ENCODE data around the gene SLC18A2. TPM values are rescaled to one million over a fixed set of nuclear protein-coding genes. Genes with fewer than 3 reads are reported as not detected.
"Not testable (repeated sequence)": the region's sequence is repeated elsewhere in the genome, so short reads cannot be mapped to it uniquely, and the experiment has no call there.

The SLC18A2 gene
- total and polyA plus RNA-seq, 7 donors = 0.23 to 1.4 (median 0.55) TPM

DNA sequence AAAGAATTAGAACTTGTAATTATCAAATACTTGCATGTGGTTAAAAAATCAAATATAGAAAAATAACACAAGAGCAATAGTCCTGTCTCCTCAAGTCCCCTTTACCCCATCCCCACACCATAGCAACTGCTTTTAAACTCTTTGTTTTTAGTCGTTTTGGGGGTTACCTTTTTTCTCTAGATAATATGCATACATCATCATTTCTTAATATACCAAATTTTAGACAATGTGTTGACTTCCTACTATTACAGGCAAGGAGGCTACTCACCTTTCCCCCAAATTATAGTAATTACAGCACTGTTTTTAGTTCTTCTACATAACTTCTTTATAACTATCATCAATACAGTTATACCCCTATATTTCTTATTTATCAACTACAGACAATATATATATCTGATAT, 57.3 kb downstream of the SLC18A2 start:
- Histone ChIP-seq H3K27ac (no peak overlapping the region), H3K4me3 (no peak overlapping the region), H3K27me3 (no peaks in the 10 kb centered on the region), H3K9me3 (peaks cover 0 to 6% (median 0%) of the 10 kb centered on the region in 4 donors), H3K36me3 (no peaks in the 10 kb centered on the region), H3K4me1 (no peaks in the 10 kb centered on the region)
- intact Hi-C loops (cut with DNase I) = no loop called here
- no peak for TF ChIP-seq EP300 (IDR thresholded peaks at IDR 0.05)
- no peak for TF ChIP-seq POLR2A (IDR thresholded peaks at IDR 0.05)
- TF ChIP-seq, protein P1, sequence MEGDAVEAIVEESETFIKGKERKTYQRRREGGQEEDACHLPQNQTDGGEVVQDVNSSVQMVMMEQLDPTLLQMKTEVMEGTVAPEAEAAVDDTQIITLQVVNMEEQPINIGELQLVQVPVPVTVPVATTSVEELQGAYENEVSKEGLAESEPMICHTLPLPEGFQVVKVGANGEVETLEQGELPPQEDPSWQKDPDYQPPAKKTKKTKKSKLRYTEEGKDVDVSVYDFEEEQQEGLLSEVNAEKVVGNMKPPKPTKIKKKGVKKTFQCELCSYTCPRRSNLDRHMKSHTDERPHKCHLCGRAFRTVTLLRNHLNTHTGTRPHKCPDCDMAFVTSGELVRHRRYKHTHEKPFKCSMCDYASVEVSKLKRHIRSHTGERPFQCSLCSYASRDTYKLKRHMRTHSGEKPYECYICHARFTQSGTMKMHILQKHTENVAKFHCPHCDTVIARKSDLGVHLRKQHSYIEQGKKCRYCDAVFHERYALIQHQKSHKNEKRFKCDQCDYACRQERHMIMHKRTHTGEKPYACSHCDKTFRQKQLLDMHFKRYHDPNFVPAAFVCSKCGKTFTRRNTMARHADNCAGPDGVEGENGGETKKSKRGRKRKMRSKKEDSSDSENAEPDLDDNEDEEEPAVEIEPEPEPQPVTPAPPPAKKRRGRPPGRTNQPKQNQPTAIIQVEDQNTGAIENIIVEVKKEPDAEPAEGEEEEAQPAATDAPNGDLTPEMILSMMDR (IDR thresholded peaks at IDR 0.05) = no peak
- no peak for TF ChIP-seq POLR2AphosphoS5 (IDR thresholded peaks at IDR 0.05)
- WGBS, 2 donors = 82 to 97% methylated on average over 1 of the region's 1 CpG
- no peak for DNase-seq

DNA sequence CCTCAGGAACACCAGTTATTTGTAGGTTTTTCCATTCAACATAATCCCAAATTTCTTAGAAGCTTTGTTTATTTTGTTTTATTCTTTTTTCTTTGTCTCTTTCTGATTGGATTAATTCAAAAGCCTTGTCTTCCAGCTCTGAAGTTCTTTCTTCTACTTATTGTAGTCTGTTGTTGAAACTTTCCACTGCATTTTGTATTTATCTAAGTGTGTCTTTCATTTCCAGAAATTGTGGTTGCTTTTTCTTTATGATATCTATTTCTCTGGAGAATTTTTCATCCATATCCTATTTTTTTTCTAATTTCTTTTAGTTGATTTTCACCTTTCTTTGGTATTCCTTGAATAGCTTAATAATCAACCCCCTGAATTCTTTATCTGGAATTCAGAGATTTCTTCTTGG, 58.5 kb downstream of the SLC18A2 start:
- peaks cover 0 to 6% (median 0%) of the 10 kb centered on the region in 4 donors for H3K9me3 ChIP-seq
- intact Hi-C loops (cut with DNase I) = no loop called here
- no peaks in the 10 kb centered on the region for H3K36me3 ChIP-seq
- no peaks in the 10 kb centered on the region for H3K4me1 ChIP-seq
- no peak for TF ChIP-seq POLR2A (IDR thresholded peaks at IDR 0.05)
- no peak for TF ChIP-seq POLR2AphosphoS5 (IDR thresholded peaks at IDR 0.05)
- TF ChIP-seq, protein P1 (IDR thresholded peaks at IDR 0.05) = no peak
- TF ChIP-seq EP300 (IDR thresholded peaks at IDR 0.05) = no peak
- DNase-seq = no peak
- H3K27me3 ChIP-seq = no peaks in the 10 kb centered on the region
- H3K4me3 ChIP-seq = no peak overlapping the region
- H3K27ac ChIP-seq = no peak overlapping the region

DNA sequence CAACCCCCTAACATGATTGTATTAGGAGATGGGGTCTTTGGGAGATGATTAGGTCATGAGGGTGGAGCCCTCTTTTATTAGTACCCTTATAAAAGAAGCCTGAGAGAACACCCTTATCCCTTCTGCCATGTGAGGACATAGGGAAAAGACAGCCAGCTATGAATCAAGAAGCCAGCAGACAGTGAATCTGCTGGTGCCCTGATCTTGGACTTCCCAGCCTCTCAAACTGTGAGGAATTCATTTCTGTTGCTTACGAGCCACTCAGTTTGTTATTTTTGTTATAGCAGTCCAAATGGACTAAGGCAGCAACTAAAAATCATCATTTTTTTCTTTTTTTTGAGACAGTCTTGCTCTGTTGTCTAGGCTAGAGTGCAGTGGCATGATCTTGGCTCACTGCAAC, 59.8 kb downstream of the SLC18A2 start:
- WGBS, 2 donors = 97 to 98% methylated on average over 1 of the region's 1 CpG
- Histone ChIP-seq H3K36me3 (no peaks in the 10 kb centered on the region), H3K4me3 (no peak overlapping the region), H3K9me3 (peaks cover 0 to 6% (median 0%) of the 10 kb centered on the region in 4 donors), H3K4me1 (no peaks in the 10 kb centered on the region), H3K27ac (no peak overlapping the region), H3K27me3 (no peaks in the 10 kb centered on the region)
- intact Hi-C loops (cut with DNase I) = no loop called here
- TF ChIP-seq, protein P1 (IDR thresholded peaks at IDR 0.05) = no peak
- TF ChIP-seq EP300 (IDR thresholded peaks at IDR 0.05) = no peak
- no peak for TF ChIP-seq POLR2A (IDR thresholded peaks at IDR 0.05)
- TF ChIP-seq POLR2AphosphoS5 (IDR thresholded peaks at IDR 0.05) = no peak
- no peak for DNase-seq

DNA sequence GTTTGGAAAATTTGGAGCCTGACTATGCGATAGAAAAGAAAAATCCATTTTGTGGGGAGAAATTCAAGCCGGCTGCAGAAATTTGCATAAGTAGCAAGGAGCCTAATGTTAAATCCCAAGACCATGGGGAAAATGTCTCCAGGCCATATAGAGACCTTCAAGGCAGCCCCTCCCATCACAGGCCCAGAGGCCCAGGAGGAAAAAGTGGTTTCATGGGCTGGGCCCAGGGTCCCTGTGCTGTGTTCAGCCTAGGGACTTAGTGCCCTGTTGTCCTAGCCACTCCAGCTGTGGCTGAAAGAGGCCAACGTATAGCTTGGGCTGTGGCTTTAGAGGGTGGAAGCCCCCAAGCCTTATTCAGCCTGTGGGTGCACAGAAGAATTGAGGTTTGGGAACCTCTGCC, 62.5 kb downstream of the SLC18A2 start:
- H3K4me1 ChIP-seq; H3K4me3 ChIP-seq; H3K9me3 ChIP-seq; intact Hi-C loops (cut with DNase I); H3K27me3 ChIP-seq; H3K36me3 ChIP-seq; DNase-seq; H3K27ac ChIP-seq: not testable (repeated sequence)
- 98% methylated on average over 3 of the region's 3 CpGs for WGBS, 2 donors

DNA sequence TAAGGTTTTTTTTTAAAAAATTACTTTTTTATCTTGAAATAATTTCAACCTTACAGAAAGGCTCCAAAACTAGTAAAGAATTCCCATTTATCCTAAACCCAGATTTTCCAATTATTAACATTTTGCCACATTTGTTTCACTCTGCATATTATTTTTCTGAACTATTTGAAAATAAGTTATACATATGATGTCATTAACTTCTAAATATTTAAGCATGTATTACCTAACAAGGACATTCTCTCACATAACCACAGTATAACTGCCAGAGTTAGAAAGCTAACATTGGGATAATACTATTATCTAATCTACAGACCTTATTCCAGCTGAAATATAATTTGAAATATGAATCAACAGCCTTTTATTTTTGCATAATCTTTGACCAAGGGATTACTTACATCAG, 65.8 kb downstream of the SLC18A2 start:
- intact Hi-C loops (cut with DNase I) = no loop called here
- Histone ChIP-seq H3K36me3 (no peaks in the 10 kb centered on the region), H3K27me3 (no peaks in the 10 kb centered on the region), H3K4me1 (no peaks in the 10 kb centered on the region), H3K9me3 (no peaks in the 10 kb centered on the region), H3K4me3 (no peak overlapping the region), H3K27ac (no peak overlapping the region)
- TF ChIP-seq POLR2AphosphoS5 (IDR thresholded peaks at IDR 0.05) (no peak), EP300 (IDR thresholded peaks at IDR 0.05) (no peak), POLR2A (IDR thresholded peaks at IDR 0.05) (no peak)
- TF ChIP-seq, protein P1 (IDR thresholded peaks at IDR 0.05) = no peak
- no peak for DNase-seq

Measured in sigmoid colon (tissue), 7 donors.